ENCODE data around the gene SCAPER. TPM values are rescaled to one million over a fixed set of nuclear protein-coding genes. Genes with fewer than 3 reads are reported as not detected.

Gene SCAPER
- total and polyA plus RNA-seq, 2 donors (not counting 1 experiment from before 2014, with no cell fraction given) = 8.3 to 61.6 TPM

- ChIA-PET POLR2A (no interaction called here), CTCF (no interaction called here)
- ATAC-seq (ENCODE audit: low read depth) (no peak), DNase-seq (no peak)
- no peak overlapping the region for H3K4me2 ChIP-seq (replicated peaks; ENCODE audit: low read depth, low read length, poor library complexity, severe bottlenecking)
- Mint-ChIP-seq H3K9me3 (ENCODE audit: insufficient read depth) (peaks cover 2% of the 10 kb centered on the region), H3K27me3 (no peaks in the 10 kb centered on the region), H3K27ac (no peak overlapping the region), H3K4me1 (no peaks in the 10 kb centered on the region), H3K4me3 (no peak overlapping the region)
- no peak overlapping the region for H3K4me3 ChIP-seq (ENCODE audit: control extremely low read depth in 1 of 5, extremely low read depth in 1 of 5, insufficient read depth in 1 of 5, low read depth in 2 of 5, low read length in 4 of 5)
- H3K4me1 ChIP-seq (ENCODE audit: control insufficient read depth in 2 of 2, insufficient read depth in 2 of 2, low read length in 2 of 2) = no peaks in the 10 kb centered on the region
- H4K20me1 ChIP-seq (ENCODE audit: control insufficient read depth, insufficient read depth, low read length, poor library complexity, severe bottlenecking) = no peaks in the 10 kb centered on the region
- H3K27ac ChIP-seq (ENCODE audit: low read length in 2 of 2) = no peak overlapping the region
- no peaks in the 10 kb centered on the region for H3K9me3 ChIP-seq (ENCODE audit: control extremely low read depth in 1 of 3, control insufficient read depth in 2 of 3, insufficient read depth in 1 of 3, low read length in 2 of 3)
- TF ChIP-seq EZH2 (IDR thresholded peaks at IDR 0.05; ENCODE audit: borderline replicate concordance, insufficient read depth, low read depth, low read length, poor library complexity, severe bottlenecking) = no peak
- no peak for TF ChIP-seq CTCF (IDR thresholded peaks at IDR 0.05)
- peaks cover 0 to 2% of the 10 kb centered on the region in 2 experiments for H3K36me3 ChIP-seq (replicated peaks in 1 of 2; ENCODE audit: control extremely low read depth in 1 of 2, control insufficient read depth in 1 of 2, extremely low read depth in 1 of 2, insufficient read depth in 2 of 2, low read length in 1 of 2)
- no CpG with 5 or more reads among the region's 1 CpG for WGBS (ENCODE audit: insufficient coverage)
- no peak overlapping the region for H3K9ac ChIP-seq (ENCODE audit: low read length)
- H3K79me2 ChIP-seq (ENCODE audit: control insufficient read depth, insufficient read depth, low read length) = no peaks in the 10 kb centered on the region
- H2AFZ ChIP-seq (ENCODE audit: insufficient read depth, low read depth, low read length, poor library complexity, severe bottlenecking) = no peak overlapping the region
- intact Hi-C loops (cut with micrococcal nuclease) = no loop called here
- H3K27me3 ChIP-seq (replicated peaks in 1 of 4; ENCODE audit: control extremely low read depth in 1 of 4, control insufficient read depth in 3 of 4, insufficient read depth in 4 of 4, low read length in 3 of 4) = no peaks in the 10 kb centered on the region
These were observed 453.6 kb downstream of the SCAPER start for GRCh38 chr15:76451540-76451939.

GRCh38 chr15:76449455-76449854, 455.7 kb downstream of the SCAPER start:
- ATAC-seq (ENCODE audit: low read depth) (no peak), DNase-seq (no peak)
- no peaks in the 10 kb centered on the region for H3K27me3 ChIP-seq (replicated peaks in 1 of 4; ENCODE audit: control extremely low read depth in 1 of 4, control insufficient read depth in 3 of 4, insufficient read depth in 4 of 4, low read length in 3 of 4)
- no peaks in the 10 kb centered on the region for H3K4me1 ChIP-seq (ENCODE audit: control insufficient read depth in 2 of 2, insufficient read depth in 2 of 2, low read length in 2 of 2)
- intact Hi-C loops (cut with micrococcal nuclease) = no loop called here
- 100% methylated on average over 1 of the region's 1 CpG for WGBS (ENCODE audit: insufficient coverage)
- H3K27me3 Mint-ChIP-seq = no peaks in the 10 kb centered on the region
- H3K9ac ChIP-seq (ENCODE audit: low read length) = no peak overlapping the region
- H3K27ac ChIP-seq (ENCODE audit: low read length in 2 of 2) = no peak overlapping the region
- no peak for TF ChIP-seq EZH2 (IDR thresholded peaks at IDR 0.05; ENCODE audit: borderline replicate concordance, insufficient read depth, low read depth, low read length, poor library complexity, severe bottlenecking)
- no peak for TF ChIP-seq CTCF (IDR thresholded peaks at IDR 0.05)
- H3K36me3 ChIP-seq (replicated peaks in 1 of 2; ENCODE audit: control extremely low read depth in 1 of 2, control insufficient read depth in 1 of 2, extremely low read depth in 1 of 2, insufficient read depth in 2 of 2, low read length in 1 of 2) = no peaks in the 10 kb centered on the region
- no peaks in the 10 kb centered on the region for H3K9me3 Mint-ChIP-seq (ENCODE audit: insufficient read depth)
- no peaks in the 10 kb centered on the region for H4K20me1 ChIP-seq (ENCODE audit: control insufficient read depth, insufficient read depth, low read length, poor library complexity, severe bottlenecking)
- no peak overlapping the region for H3K4me2 ChIP-seq (replicated peaks; ENCODE audit: low read depth, low read length, poor library complexity, severe bottlenecking)
- no peak overlapping the region for H3K4me3 Mint-ChIP-seq
- no peak overlapping the region for H3K4me3 ChIP-seq (ENCODE audit: control extremely low read depth in 1 of 5, extremely low read depth in 1 of 5, insufficient read depth in 1 of 5, low read depth in 2 of 5, low read length in 4 of 5)
- H3K79me2 ChIP-seq (ENCODE audit: control insufficient read depth, insufficient read depth, low read length) = no peaks in the 10 kb centered on the region
- CTCF ChIA-PET = no interaction called here
- no peaks in the 10 kb centered on the region for H3K4me1 Mint-ChIP-seq
- no peak overlapping the region for H2AFZ ChIP-seq (ENCODE audit: insufficient read depth, low read depth, low read length, poor library complexity, severe bottlenecking)
- no peaks in the 10 kb centered on the region for H3K9me3 ChIP-seq (ENCODE audit: control extremely low read depth in 1 of 3, control insufficient read depth in 2 of 3, insufficient read depth in 1 of 3, low read length in 2 of 3)
- no peak overlapping the region for H3K27ac Mint-ChIP-seq
- POLR2A ChIA-PET = no interaction called here
